Activated CD4-positive, alpha-beta T cell treated with anti-CD3 and anti-CD28 coated beads for 4 hours (primary cell): ENCODE measurements around the gene HOXD4.
A peak's percentile ranks its signal among the peaks of the same experiment; 100 is the strongest.

Experiments
- DNase-seq, 2 donors: peaks; one replicate each; pipeline ENCODE4 v3.0.0-alpha.2; 2020

Gene HOXD4

GRCh38 chr2:176114930-176115625 lies 36.3 kb upstream of the HOXD4 start:
- DNase-seq, result no peak

GRCh38 chr2:176115883-176116813 lies 35.2 kb upstream of the HOXD4 start, which contains the start of gene HOXD10:
Gene HOXD10 (plus strand): TSS chr2:176116778. CDS start chr2:176116834, 56 bp downstream.
- DNase-seq, result no peak

GRCh38 chr2:176117162-176117822 lies 34.1 kb upstream of the HOXD4 start:
- DNase-seq, result no peak

- no peak for DNase-seq
These were observed 33.5 kb upstream of the HOXD4 start for GRCh38 chr2:176117823-176118371.

- no peak for DNase-seq
These were observed 32.6 kb upstream of the HOXD4 start for GRCh38 chr2:176118601-176119339.

- no peak for DNase-seq
These were observed 30.8 kb upstream of the HOXD4 start for GRCh38 chr2:176120364-176121189.

GRCh38 chr2:176121190-176122051 lies 29.9 kb upstream of the HOXD4 start:
- no peak for DNase-seq

GRCh38 chr2:176122052-176122682 lies 29.2 kb upstream of the HOXD4 start:
- DNase-seq, result no peak

- no peak for DNase-seq
These were observed 28.5 kb upstream of the HOXD4 start, which contains the start of gene HOXD9 for GRCh38 chr2:176122683-176123410. Gene HOXD9 (plus strand): TSS chr2:176122719. CDS start chr2:176122769, 50 bp downstream.

- DNase-seq, result no peak
These were observed 27.8 kb upstream of the HOXD4 start for GRCh38 chr2:176123411-176124109.

- DNase-seq, result no peak
These were observed 27.0 kb upstream of the HOXD4 start for GRCh38 chr2:176124110-176124946.

GRCh38 chr2:176124947-176125771 lies 26.2 kb upstream of the HOXD4 start:
- DNase-seq, result no peak

GRCh38 chr2:176125772-176126054 lies 25.6 kb upstream of the HOXD4 start:
- no peak for DNase-seq

- peak; percentile 68 to 74 for DNase-seq
These were observed 24.2 kb upstream of the HOXD4 start for GRCh38 chr2:176126929-176127773.

- DNase-seq, result no peak
These were observed 23.6 kb upstream of the HOXD4 start for GRCh38 chr2:176127774-176128072.
